ENCODE data around the gene MKRN1.

Gene MKRN1

DNA sequence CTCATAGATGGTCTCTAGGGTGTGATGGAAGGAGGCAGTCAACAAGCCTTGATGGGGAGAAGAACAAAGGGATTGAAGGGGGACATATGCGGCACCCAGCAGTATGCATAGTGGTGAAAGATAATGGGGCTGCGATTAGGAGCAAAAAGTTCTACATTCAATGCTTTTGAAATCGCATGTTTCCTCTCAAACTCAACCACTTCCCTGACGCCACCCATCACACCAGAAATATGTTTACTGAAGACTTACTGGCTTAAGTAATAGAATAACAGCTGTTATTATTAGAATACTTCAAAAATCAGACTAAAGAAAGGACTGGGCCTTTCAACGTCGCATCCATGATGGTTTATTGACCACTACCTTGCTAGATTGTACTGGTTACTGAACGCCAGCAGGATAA lies 31.5 kb downstream of the MKRN1 start:
- no peak for TF ChIP-seq ZFX (IDR thresholded peaks at IDR 0.05; ENCODE audit: borderline replicate concordance)
- TF ChIP-seq, protein P1, sequence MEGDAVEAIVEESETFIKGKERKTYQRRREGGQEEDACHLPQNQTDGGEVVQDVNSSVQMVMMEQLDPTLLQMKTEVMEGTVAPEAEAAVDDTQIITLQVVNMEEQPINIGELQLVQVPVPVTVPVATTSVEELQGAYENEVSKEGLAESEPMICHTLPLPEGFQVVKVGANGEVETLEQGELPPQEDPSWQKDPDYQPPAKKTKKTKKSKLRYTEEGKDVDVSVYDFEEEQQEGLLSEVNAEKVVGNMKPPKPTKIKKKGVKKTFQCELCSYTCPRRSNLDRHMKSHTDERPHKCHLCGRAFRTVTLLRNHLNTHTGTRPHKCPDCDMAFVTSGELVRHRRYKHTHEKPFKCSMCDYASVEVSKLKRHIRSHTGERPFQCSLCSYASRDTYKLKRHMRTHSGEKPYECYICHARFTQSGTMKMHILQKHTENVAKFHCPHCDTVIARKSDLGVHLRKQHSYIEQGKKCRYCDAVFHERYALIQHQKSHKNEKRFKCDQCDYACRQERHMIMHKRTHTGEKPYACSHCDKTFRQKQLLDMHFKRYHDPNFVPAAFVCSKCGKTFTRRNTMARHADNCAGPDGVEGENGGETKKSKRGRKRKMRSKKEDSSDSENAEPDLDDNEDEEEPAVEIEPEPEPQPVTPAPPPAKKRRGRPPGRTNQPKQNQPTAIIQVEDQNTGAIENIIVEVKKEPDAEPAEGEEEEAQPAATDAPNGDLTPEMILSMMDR (IDR thresholded peaks at IDR 0.05): no peak
- no peak overlapping the region for H3K27ac ChIP-seq

DNA sequence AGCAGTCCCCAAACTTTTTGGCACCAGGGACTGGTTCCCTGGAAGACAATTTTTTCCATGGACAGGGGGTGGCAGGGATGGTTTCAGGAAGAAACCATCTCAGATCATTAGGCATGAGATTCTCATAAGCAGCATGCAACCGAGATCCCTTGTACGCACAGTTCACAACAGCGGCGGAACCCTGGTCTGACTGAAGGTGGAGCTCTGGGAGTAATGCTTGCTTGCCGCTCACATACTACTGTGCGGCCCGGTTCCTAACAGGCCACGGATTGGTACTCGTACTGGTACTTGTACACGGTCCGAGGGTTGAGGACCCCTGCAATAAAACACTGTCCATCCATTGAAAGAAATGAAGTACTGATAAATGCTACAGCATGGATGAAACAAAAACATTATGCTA lies 32.8 kb downstream of the MKRN1 start:
- no peak overlapping the region for H3K27ac ChIP-seq
- TF ChIP-seq, protein P1 (IDR thresholded peaks at IDR 0.05): no peak; the same call in none of the 2 replicates
- no peak for TF ChIP-seq ZFX (IDR thresholded peaks at IDR 0.05; ENCODE audit: borderline replicate concordance)

DNA sequence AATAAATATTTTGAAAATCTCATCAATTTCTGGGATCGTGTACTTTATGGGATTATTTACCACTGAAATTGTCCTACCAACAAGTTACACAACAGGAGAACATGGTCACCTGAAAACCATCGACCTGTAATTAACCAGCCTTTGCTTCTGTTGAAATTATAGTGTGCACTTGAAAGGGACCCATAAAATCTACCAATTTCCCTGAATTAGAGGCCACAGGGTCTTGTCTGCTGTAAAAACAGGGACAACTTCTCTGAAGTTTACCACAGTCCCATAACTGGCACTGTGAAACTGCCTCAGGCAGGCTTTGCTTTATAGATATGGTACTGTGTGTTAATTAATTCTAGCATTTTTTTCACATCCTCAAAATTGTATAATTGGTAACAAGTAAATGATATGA lies 37.8 kb downstream of the MKRN1 start:
- H3K27ac ChIP-seq: no peak overlapping the region
- TF ChIP-seq ZFX (IDR thresholded peaks at IDR 0.05; ENCODE audit: borderline replicate concordance): no peak
- TF ChIP-seq, protein P1 (IDR thresholded peaks at IDR 0.05): no peak

DNA sequence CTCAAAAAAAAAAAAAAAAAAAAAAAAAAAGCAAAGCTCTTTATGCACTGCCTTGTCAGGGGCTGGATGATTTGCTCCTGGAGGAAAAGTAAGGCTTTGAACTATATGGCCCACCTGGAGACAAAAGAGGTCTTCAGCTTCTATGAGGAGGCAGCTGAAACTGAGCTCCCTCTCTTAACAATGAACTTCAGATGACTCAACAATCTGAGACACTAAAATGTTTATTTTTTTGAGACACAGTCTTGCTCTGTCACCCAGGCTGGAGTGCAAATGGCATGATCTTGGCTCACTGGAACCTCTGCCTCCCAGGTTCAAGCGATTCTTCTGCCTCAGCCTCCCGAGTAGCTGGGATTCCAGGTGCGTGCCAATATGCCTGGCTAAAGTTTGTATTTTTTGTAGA lies 38.7 kb downstream of the MKRN1 start:
- TF ChIP-seq, protein P1 (IDR thresholded peaks at IDR 0.05): no peak
- no peak overlapping the region for H3K27ac ChIP-seq

DNA sequence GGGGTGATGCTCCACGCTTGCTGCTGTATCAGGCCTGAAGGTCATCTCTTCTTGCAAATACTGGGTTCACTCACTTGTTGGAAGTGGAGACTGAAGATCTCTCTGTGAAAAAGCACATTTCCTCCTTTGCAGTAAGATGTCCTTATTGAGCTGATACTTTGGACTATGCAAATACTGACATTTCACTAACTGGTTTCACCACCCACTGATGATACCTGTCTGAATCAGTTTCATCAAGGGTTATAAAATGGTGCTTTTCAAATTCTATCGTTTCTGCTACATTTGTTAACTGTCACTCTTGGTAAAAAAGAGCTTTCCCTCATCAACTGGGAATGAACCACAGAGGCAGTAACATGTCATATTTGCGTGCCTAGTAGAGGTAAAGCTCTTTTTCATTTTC lies 39.9 kb downstream of the MKRN1 start:
- no peak for TF ChIP-seq ZFX (IDR thresholded peaks at IDR 0.05; ENCODE audit: borderline replicate concordance)
- TF ChIP-seq, protein P1 (IDR thresholded peaks at IDR 0.05): no peak
- H3K27ac ChIP-seq: no peak overlapping the region

DNA sequence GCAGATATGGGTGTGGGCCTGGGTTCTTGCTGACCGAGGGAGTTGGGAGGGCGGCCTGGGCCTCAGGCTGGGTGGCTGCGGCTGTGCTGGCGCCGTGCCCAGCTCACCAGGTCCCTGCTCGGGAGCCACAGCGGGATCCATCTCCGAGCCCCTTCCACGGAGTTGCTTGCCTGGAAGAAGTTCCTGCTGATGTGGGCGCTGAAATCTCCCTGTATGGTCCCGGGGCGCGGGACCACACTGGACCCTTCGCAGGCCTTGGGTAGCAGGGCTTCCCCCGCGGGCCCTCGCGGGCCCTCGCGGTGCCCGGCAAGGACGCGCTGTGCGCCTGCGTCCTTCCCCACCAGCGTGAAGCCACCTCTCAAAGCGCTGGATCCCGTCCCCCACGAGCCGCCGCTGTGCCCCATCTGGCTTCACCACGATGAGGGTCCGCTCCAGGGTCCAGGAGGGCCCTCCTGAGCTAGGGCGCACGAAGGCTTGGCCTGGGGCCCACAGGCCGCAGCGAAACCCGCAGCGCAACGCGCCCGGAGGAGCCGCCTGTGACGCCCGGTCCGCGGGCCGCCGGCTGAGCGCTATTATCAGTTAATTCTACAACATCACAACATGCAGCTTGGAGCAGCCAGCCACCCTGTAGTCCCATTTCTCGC lies 43.9 kb downstream of the MKRN1 start:
- H3K27ac ChIP-seq: no peak overlapping the region
- TF ChIP-seq, protein P1 (IDR thresholded peaks at IDR 0.05): no peak
- no peak for TF ChIP-seq ZFX (IDR thresholded peaks at IDR 0.05; ENCODE audit: borderline replicate concordance)

DNA sequence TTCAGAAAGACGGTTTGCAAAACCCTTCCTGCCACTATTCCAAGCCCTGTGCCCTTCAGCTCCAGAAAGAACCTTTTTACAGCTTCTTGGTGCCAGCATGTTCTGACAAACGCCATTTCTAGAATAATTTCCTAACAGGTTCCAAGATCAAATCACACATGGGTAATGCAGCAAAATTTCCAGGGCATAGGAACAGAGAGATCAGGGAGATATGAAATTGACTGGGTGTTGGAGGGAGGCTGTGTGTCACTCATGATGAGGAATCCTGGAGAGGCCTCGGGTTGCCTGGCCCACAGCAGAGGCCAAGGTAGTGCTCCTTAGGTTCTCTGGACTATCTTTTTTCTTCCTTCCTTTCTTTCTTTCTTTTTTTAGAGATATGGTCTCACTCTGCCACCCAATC lies 45.9 kb downstream of the MKRN1 start:
- TF ChIP-seq, protein P1 (IDR thresholded peaks at IDR 0.05): no peak
- no peak for TF ChIP-seq ZFX (IDR thresholded peaks at IDR 0.05; ENCODE audit: borderline replicate concordance)
- no peak overlapping the region for H3K27ac ChIP-seq

Measured in 22Rv1 (cell line).